Measurements from ENCODE around the gene FBH1. TPM values are rescaled to one million over a fixed set of nuclear protein-coding genes. Genes with fewer than 3 reads are reported as not detected.
A peak's percentile ranks its signal among the peaks of the same experiment; 100 is the strongest.

FBH1 gene
- total RNA-seq, 1 donor from 2014 or later: 54.5 TPM

DNA sequence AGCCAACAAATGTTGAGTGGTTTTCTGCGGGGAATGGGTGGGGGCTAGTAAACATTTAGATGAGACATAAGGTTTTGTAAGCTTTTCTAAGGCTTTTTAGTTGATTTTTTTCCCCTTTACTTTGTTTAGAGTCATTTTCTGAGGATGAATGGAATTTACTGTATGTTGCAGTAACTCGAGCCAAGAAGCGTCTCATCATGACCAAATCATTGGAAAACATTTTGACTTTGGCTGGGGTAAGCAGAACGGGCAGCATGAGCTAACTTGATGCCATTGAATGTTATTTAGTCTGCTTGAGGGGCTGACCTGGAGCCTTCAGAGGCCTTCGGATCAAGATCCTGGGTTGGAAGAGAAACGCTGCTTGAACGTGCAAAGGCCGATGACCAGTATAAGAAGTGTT lies 37.3 kb downstream of the FBH1 start:
- FAIRE-seq: no peak
- no peaks in the 10 kb centered on the region for H3K27me3 ChIP-seq (ENCODE audit: control insufficient read depth, insufficient read depth, low read length)
- peaks cover 29% of the 10 kb centered on the region for H3K36me3 ChIP-seq (ENCODE audit: control insufficient read depth, insufficient read depth, low read length)
- TF ChIP-seq, protein P1, sequence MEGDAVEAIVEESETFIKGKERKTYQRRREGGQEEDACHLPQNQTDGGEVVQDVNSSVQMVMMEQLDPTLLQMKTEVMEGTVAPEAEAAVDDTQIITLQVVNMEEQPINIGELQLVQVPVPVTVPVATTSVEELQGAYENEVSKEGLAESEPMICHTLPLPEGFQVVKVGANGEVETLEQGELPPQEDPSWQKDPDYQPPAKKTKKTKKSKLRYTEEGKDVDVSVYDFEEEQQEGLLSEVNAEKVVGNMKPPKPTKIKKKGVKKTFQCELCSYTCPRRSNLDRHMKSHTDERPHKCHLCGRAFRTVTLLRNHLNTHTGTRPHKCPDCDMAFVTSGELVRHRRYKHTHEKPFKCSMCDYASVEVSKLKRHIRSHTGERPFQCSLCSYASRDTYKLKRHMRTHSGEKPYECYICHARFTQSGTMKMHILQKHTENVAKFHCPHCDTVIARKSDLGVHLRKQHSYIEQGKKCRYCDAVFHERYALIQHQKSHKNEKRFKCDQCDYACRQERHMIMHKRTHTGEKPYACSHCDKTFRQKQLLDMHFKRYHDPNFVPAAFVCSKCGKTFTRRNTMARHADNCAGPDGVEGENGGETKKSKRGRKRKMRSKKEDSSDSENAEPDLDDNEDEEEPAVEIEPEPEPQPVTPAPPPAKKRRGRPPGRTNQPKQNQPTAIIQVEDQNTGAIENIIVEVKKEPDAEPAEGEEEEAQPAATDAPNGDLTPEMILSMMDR (IDR thresholded peaks at IDR 0.05; ENCODE audit: insufficient read depth, low read length, severe bottlenecking): no peak
- no peak overlapping the region for H3K4me3 ChIP-seq (ENCODE audit: low read depth, low read length)
- DNase-seq (ENCODE audit: low read depth): no peak

DNA sequence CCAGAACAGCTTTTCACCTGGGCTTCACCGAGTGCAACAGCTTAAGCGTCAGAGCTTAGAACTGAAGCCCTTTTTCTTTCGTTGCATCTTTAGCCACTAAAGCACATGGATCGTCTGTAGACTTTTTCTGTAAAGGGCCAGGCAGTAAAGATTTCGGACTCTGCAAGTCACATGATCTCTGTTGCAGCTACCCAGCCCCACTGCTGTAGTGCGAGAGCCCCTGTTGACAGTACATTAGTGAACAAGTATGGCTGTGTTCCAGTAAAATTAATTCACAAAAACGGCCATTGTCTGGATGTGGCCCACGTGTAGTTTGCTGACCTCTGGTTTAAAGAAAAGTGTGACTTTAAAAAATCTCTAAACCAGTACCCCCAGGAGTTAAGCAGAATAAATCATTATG lies 39.4 kb downstream of the FBH1 start:
- TF ChIP-seq, protein P1 (IDR thresholded peaks at IDR 0.05; ENCODE audit: insufficient read depth, low read length, severe bottlenecking): no peak
- H3K36me3 ChIP-seq (ENCODE audit: control insufficient read depth, insufficient read depth, low read length): peaks cover 22% of the 10 kb centered on the region
- no peak for DNase-seq (ENCODE audit: low read depth)
- H3K4me3 ChIP-seq (ENCODE audit: low read depth, low read length): no peak overlapping the region
- H3K27me3 ChIP-seq (ENCODE audit: control insufficient read depth, insufficient read depth, low read length): no peaks in the 10 kb centered on the region
- FAIRE-seq: no peak

DNA sequence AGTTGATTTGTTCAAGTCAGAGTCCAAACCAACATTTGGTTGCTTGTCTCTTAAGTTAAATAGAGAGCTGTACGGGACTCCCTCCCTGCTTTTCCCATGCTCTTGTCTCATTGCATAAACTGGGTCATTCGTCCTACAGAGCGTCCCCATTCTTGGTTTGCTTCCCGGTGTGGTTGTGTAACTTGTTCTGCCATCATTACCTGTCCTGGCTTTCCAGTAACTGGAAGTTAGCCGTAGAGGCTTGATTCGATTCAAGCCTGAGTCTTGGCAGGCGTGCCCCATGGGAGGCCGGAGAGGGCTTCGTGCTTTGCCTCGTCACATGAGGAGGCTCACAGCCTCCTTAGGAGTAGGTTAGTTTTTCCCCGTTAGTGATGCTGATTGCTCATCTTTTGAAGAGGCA lies 40.2 kb downstream of the FBH1 start:
- Histone ChIP-seq H3K4me3 (ENCODE audit: low read depth, low read length) (no peak overlapping the region), H3K27me3 (ENCODE audit: control insufficient read depth, insufficient read depth, low read length) (no peaks in the 10 kb centered on the region), H3K36me3 (ENCODE audit: control insufficient read depth, insufficient read depth, low read length) (peaks cover 17% of the 10 kb centered on the region)
- TF ChIP-seq, protein P1 (IDR thresholded peaks at IDR 0.05; ENCODE audit: insufficient read depth, low read length, severe bottlenecking): no peak
- FAIRE-seq (no peak), DNase-seq (ENCODE audit: low read depth) (no peak)

DNA sequence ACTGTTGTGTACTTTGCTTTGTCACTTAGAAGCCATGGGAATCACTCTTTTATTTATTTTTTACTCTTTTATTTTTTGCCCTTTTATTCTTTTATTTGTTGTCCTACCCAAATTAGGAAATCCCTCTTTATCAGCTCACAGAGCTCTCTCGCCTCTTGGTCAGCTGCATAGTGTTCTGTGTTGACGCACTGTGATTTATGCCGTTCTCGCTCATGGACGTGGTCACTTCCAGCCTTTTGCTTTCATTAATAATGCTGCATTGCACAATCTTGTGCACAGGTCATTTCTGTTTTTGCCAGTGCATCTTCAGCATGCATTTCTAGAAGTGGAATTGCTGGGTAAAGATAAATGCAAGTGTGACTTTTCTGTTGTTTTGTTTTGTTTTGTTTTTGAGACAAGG lies 42.3 kb downstream of the FBH1 start:
- no peaks in the 10 kb centered on the region for H3K27me3 ChIP-seq (ENCODE audit: control insufficient read depth, insufficient read depth, low read length)
- FAIRE-seq (no peak), DNase-seq (ENCODE audit: low read depth) (no peak)
- H3K36me3 ChIP-seq (ENCODE audit: control insufficient read depth, insufficient read depth, low read length): peaks cover 16% of the 10 kb centered on the region
- no peak overlapping the region for H3K4me3 ChIP-seq (ENCODE audit: low read depth, low read length)
- TF ChIP-seq, protein P1 (IDR thresholded peaks at IDR 0.05; ENCODE audit: insufficient read depth, low read length, severe bottlenecking): no peak

DNA sequence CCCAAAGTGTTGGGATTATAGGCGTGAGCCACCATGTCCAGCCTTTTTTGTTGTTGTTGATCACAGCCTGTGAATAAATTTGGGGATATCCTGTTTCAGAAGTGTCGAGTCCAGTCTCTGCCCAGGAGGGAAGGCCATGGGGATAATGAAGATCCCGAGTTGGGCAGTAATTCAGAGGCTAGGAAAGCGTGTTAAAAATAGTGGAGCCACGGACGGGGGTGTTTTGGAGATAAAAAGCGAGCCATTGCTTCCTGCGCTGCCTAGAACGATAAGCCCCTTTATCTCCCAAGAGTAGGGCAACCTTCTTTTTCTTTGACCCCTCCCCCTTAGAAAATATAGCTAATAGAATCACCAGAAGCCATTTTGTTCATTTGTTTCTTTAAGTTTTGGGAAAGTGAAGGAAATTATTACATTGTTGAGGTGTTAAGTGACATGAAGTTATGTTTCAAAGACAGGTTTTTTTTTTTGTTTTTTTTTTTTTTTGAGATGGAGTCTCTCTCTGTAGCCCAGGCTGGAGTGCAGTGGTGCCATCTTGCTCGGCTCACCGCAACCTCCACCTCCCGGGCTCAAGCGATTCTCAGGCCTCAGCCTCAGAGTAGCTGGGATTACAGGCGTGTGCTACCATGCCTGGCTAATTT lies 44.0 kb downstream of the FBH1 start:
- Histone ChIP-seq H3K27me3 (ENCODE audit: control insufficient read depth, insufficient read depth, low read length) (no peaks in the 10 kb centered on the region), H3K36me3 (ENCODE audit: control insufficient read depth, insufficient read depth, low read length) (peaks cover 16% of the 10 kb centered on the region), H3K4me3 (ENCODE audit: low read depth, low read length) (no peak overlapping the region)
- TF ChIP-seq, protein P1 (IDR thresholded peaks at IDR 0.05; ENCODE audit: insufficient read depth, low read length, severe bottlenecking): no peak
- FAIRE-seq (no peak), DNase-seq (ENCODE audit: low read depth) (no peak)

DNA sequence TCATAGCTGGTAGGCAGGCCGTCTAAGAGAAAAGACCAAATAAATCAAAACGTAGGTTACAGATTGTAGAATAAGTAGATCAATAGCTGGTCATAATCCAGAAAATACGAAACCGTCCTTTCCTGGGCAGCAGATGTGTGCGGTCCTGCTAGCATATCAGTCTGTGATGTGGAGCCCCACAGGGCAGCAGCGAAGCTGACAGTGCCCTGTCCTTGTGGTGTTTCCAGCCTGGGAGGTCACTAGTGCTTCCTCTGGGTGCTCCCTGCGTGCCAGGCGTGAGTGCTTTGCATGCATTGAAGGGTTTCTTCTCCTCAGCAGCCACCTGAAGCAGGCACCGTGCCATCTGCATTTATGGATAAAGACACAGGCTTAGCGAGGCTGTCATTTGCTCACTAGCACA lies 45.6 kb downstream of the FBH1 start:
- DNase-seq (ENCODE audit: low read depth): no peak
- H3K27me3 ChIP-seq (ENCODE audit: control insufficient read depth, insufficient read depth, low read length): no peaks in the 10 kb centered on the region
- H3K36me3 ChIP-seq (ENCODE audit: control insufficient read depth, insufficient read depth, low read length): peaks cover 13% of the 10 kb centered on the region
- peak; percentile 73 for FAIRE-seq
- no peak overlapping the region for H3K4me3 ChIP-seq (ENCODE audit: low read depth, low read length)
- TF ChIP-seq, protein P1 (IDR thresholded peaks at IDR 0.05; ENCODE audit: insufficient read depth, low read length, severe bottlenecking): no peak
